K562 (cell line): ENCODE measurements around the gene GIMAP8. TPM values are rescaled to one million over a fixed set of nuclear protein-coding genes. Genes with fewer than 3 reads are reported as not detected.

Experiments
- AFF4 ChIP-seq: sonication (generic); formaldehyde crosslinking; IDR thresholded peaks from 2 replicates; pipeline ENCODE4 v1.8.0; 2023; ENCODE audit warnings: mild to moderate bottlenecking, missing genetic modification reagents
- CTBP1 ChIP-seq: fragments of 450-650 bp; IDR thresholded peaks from 2 replicates; pipeline ENCODE4 v1.6.1; 2016; ENCODE audit warnings: borderline replicate concordance
- ETV5 ChIP-seq: sonication (generic); formaldehyde crosslinking; IDR thresholded peaks from 2 replicates; pipeline ENCODE4 v1.4.0; 2020; ENCODE audit warnings: low read depth, mild to moderate bottlenecking, missing genetic modification reagents
- HINFP ChIP-seq: fragments of 450-650 bp; conservative IDR thresholded peaks from 2 replicates; pipeline ENCODE4 v1.6.1; 2016; ENCODE audit warnings: missing genetic modification characterization, low read depth, mild to moderate bottlenecking, control low read depth, missing compliant biosample characterization
- MXI1 ChIP-seq: IDR thresholded peaks from 2 replicates; pipeline ENCODE4 v1.6.1; 2011; ENCODE audit warnings: low read depth, mild to moderate bottlenecking, improper control_type of control experiment, low read length
- PTTG1 ChIP-seq: fragments of 450-650 bp; IDR thresholded peaks from 2 replicates; pipeline ENCODE4 v1.6.1; 2016; ENCODE audit warnings: low read depth, mild to moderate bottlenecking, missing genetic modification characterization, missing compliant biosample characterization
- TEAD4 ChIP-seq, 2 experiments: sonication (generic) in 1 of 2; formaldehyde crosslinking in 1 of 2; IDR thresholded peaks; 2 replicates each; pipeline versions ENCODE4 v1.6.1 to v1.8.0; 2012 to 2022; ENCODE audit warnings: borderline replicate concordance in 1 of 2, inconsistent platforms in 1 of 2, low read length in 1 of 2, mild to moderate bottlenecking in 1 of 2, missing genetic modification reagents in 1 of 2
- VEZF1 ChIP-seq: fragments of 200-800 bp; sonication (Bioruptor generic); IDR thresholded peaks from 2 replicates; pipeline ENCODE4 v1.6.1; 2017; ENCODE audit warnings: missing genetic modification characterization, missing compliant biosample characterization
- ZBTB11 ChIP-seq, 3 experiments: fragments of 200-800 bp in 1 of 3; fragments of 250-450 bp in 1 of 3; fragments of 450-650 bp in 1 of 3; sonication (Bioruptor Pico) in 1 of 3; sonication (Bioruptor generic) in 1 of 3; formaldehyde crosslinking in 1 of 3; IDR thresholded peaks; 2 replicates each; pipeline versions ENCODE4 v1.6.1 to v1.8.0; 2016 to 2022; ENCODE audit warnings: mild to moderate bottlenecking in 2 of 3, missing genetic modification characterization in 2 of 3, missing compliant biosample characterization in 1 of 3, moderate library complexity in 1 of 3
- ZBTB17 ChIP-seq: fragments of 450-650 bp; formaldehyde crosslinking; IDR thresholded peaks from 2 replicates; pipeline ENCODE4 v1.4.0; 2020; ENCODE audit warnings: mild to moderate bottlenecking
- ZKSCAN8 ChIP-seq: fragments of 200-800 bp; sonication (Bioruptor generic); IDR thresholded peaks from 2 replicates; pipeline ENCODE4 v1.6.1; 2016; ENCODE audit warnings: missing genetic modification characterization, missing compliant biosample characterization
- ZNF354B ChIP-seq: fragments of 250-450 bp; sonication (Bioruptor Pico); IDR thresholded peaks from 2 replicates; pipeline ENCODE4 v1.4.0; 2020
- polyA plus RNA-seq, 8 experiments: library from polyadenylated mRNA; depleted of rRNA in 4 of 8; stranded (reverse) in 5 of 8; unstranded in 3 of 8; fragments of >200 nt; fragmentation: Nextera tagmentation in 2 of 8; fragmentation: Illumina TruSeq in 1 of 8; extraction: Ambion mirVana in 2 of 8; extraction: Trizol in 1 of 8; gene quantifications; 2 replicates each; pipeline versions ENCODE4 v1.2.1 to v1.2.3, GENCODE V29; 2011 to 2014; ENCODE audit warnings: inconsistent platforms in 1 of 8, missing spikeins in 1 of 8
- total RNA-seq, 7 experiments: library from RNA; depleted of rRNA in 6 of 7; stranded (reverse); fragments of >200 nt in 6 of 7; fragmentation: Illumina TruSeq in 2 of 7; extraction: Trizol in 2 of 7; gene quantifications; 2 replicates each; pipeline versions ENCODE4 v1.2.1 to v1.2.3, GENCODE V29; 2011 to 2021; ENCODE audit warnings: low replicate concordance in 1 of 7
- TF ChIP-seq, protein P1 (sequence below): fragments of 450-650 bp; conservative IDR thresholded peaks from 2 replicates; pipeline ENCODE4 v1.6.1; 2016; ENCODE audit warnings: missing genetic modification characterization, low read depth, mild to moderate bottlenecking, missing compliant biosample characterization, moderate library complexity

The GIMAP8 gene
- total and polyA plus RNA-seq, 9 of the 15 experiments (the other 6 are each of a cell fraction or from before 2014, with no cell fraction given), result not detected

DNA sequence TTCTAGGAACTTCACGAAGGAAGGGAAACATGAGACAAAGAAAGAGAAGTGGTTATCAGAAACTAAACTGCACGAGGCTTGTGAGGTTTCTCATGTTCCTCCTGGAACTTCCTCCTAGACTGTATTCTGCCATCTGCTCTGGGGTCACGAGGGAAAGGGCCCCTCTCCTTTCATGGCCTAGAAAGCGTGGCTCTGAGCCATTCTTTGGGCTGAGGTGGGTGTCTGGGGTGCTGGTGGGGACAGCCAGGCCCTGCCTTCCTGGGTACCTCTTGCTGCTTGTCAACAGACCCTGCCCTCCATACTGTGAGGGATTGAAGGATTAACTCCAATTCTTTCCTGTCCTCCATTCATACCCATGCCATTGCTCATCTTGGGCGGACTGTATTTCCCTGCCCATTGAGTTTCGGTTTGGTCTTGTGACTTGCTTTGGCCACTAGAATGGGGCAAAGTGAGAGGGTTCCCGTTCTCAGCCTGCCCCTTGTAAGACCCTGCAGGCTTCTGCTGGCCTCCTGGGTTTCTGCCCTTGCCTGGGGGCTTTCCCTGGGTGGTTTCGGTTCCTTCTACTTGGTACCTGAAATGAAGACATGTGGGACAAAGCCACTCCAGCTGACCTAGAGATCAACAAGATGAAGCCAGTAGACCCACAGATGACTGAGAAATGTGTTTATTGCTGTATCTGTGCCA, 14.9 kb upstream of the GIMAP8 start (continued):
- TF ChIP-seq AFF4 (no peak), PTTG1 (tag) (no peak), ZBTB11 (CRISPR knock-in tag; IDR thresholded peaks at IDR 0.05) (0 out of 6 replicates have a peak, but pooled peaks of 1 of the 3 experiments have one; percentile 46), CTBP1 (no peak), ZBTB17 (CRISPR knock-in tag) (no peak), VEZF1 (CRISPR knock-in tag) (no peak), HINFP (no peak), TEAD4 (IDR thresholded peaks at IDR 0.05; ENCODE audit: low read length) (0 out of 2 replicates have a peak, but pooled peaks have one; percentile 7), TEAD4 (CRISPR knock-in tag; IDR thresholded peaks at IDR 0.05; ENCODE audit: borderline replicate concordance) (no peak), ETV5 (no peak), MXI1 (no peak), ZKSCAN8 (CRISPR knock-in tag) (no peak), ZNF354B (CRISPR knock-in tag) (no peak)
- TF ChIP-seq, protein P1, sequence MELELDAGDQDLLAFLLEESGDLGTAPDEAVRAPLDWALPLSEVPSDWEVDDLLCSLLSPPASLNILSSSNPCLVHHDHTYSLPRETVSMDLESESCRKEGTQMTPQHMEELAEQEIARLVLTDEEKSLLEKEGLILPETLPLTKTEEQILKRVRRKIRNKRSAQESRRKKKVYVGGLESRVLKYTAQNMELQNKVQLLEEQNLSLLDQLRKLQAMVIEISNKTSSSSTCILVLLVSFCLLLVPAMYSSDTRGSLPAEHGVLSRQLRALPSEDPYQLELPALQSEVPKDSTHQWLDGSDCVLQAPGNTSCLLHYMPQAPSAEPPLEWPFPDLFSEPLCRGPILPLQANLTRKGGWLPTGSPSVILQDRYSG (tag), result peak; percentile 67
